Measurements from ENCODE around the gene GGCT.

GRCh38 chr7:30503274-30504212 lies 1.1 kb downstream of the GGCT start:
- TF ChIP-seq CTCF (IDR thresholded peaks at IDR 0.05): no peak
- no peak for TF ChIP-seq ZFX (IDR thresholded peaks at IDR 0.05; ENCODE audit: borderline replicate concordance)
